ENCODE measurements around the gene NOX5.

Gene NOX5

DNA sequence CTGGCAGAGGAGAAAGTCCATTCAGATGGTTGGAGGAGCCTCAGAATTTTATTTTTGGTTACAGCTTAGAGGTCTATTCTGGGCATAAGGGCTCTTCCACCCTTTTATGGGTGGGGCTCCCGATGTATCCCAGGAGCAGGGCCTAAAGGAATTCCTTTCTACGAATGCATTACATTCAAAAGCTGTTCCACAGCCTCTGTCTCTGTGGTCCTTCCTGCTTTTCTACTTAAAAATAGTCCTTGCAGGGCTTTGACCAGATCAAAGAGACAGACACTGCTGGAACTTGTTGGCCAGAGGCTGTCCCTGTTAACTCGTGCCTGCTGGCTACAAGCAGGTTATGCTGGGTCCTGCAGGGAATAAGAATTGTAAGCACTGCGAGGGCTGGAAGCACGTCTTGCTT is 14.4 kb upstream of the NOX5 start:
- Histone ChIP-seq H3K9ac (ENCODE audit: low read length) (no peak overlapping the region), H3K27me3 (ENCODE audit: low read depth, low read length) (peaks cover 16% of the 10 kb centered on the region; the same call in 1 of the 2 replicates), H3K4me1 (ENCODE audit: low read length) (no peaks in the 10 kb centered on the region), H3K36me3 (replicated peaks; ENCODE audit: low read depth, low read length) (no peaks in the 10 kb centered on the region), H3K9me3 (ENCODE audit: insufficient read depth, low read length) (no peaks in the 10 kb centered on the region), H4K20me1 (ENCODE audit: insufficient read depth, low read length) (no peaks in the 10 kb centered on the region), H3K4me2 (ENCODE audit: low read length) (no peak overlapping the region), H3K27ac (ENCODE audit: low read length) (no peak overlapping the region), H3K4me3 (ENCODE audit: low read length) (no peak overlapping the region), H2AFZ (ENCODE audit: low read depth, low read length) (no peak overlapping the region), H3K79me2 (ENCODE audit: low read length) (no peaks in the 10 kb centered on the region)
- TF ChIP-seq, protein P1, sequence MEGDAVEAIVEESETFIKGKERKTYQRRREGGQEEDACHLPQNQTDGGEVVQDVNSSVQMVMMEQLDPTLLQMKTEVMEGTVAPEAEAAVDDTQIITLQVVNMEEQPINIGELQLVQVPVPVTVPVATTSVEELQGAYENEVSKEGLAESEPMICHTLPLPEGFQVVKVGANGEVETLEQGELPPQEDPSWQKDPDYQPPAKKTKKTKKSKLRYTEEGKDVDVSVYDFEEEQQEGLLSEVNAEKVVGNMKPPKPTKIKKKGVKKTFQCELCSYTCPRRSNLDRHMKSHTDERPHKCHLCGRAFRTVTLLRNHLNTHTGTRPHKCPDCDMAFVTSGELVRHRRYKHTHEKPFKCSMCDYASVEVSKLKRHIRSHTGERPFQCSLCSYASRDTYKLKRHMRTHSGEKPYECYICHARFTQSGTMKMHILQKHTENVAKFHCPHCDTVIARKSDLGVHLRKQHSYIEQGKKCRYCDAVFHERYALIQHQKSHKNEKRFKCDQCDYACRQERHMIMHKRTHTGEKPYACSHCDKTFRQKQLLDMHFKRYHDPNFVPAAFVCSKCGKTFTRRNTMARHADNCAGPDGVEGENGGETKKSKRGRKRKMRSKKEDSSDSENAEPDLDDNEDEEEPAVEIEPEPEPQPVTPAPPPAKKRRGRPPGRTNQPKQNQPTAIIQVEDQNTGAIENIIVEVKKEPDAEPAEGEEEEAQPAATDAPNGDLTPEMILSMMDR (IDR thresholded peaks at IDR 0.05; ENCODE audit: low read depth, low read length): no peak
- TF ChIP-seq EZH2phosphoT487 (IDR thresholded peaks at IDR 0.05; ENCODE audit: low read depth): no peak

DNA sequence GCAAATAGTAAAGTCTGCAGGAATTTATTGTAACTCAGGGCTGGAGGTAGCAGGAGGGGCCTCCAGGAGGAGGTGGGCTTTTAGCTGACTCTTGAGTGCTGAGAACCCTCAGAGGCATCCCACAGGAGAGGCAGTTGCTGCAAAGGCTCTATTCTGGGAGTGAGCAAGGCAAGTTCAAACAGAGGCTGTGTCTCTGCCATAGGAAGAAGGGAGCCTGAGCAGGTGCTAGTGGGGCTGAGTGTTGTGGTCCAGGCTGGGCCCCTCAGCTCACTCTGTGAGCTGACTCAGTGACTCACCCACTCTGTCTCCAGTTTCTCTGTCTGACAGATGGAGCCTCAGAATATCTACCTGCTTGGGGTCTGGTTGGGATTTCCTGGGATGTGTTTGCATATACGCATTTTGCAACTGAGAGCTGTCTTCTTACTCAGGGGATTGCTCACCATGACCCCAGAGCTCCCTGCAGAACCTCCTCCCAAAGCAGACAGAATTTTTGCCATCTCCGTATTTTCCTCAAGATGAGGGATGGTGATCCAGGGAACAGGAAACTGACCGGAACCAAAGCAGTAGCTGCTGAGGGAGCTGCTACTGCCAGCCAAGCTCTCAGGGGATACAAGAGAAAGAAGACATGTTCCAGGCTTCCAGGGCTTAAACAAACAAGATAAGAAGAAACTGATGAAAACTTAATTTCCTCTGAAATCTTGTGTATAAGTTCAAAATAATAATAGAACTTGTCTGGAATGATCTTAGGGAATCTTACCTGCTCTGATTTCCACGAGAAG is 13.6 kb upstream of the NOX5 start:
- H3K27ac ChIP-seq (ENCODE audit: low read length): no peak overlapping the region
- H4K20me1 ChIP-seq (ENCODE audit: insufficient read depth, low read length): no peaks in the 10 kb centered on the region
- no peaks in the 10 kb centered on the region for H3K9me3 ChIP-seq (ENCODE audit: insufficient read depth, low read length)
- H3K9ac ChIP-seq (ENCODE audit: low read length): no peak overlapping the region
- no peaks in the 10 kb centered on the region for H3K79me2 ChIP-seq (ENCODE audit: low read length)
- H3K36me3 ChIP-seq (replicated peaks; ENCODE audit: low read depth, low read length): no peaks in the 10 kb centered on the region
- no peaks in the 10 kb centered on the region for H3K4me1 ChIP-seq (ENCODE audit: low read length)
- no peak overlapping the region for H3K4me3 ChIP-seq (ENCODE audit: low read length)
- peaks cover 21% of the 10 kb centered on the region; the same call in 1 of the 2 replicates for H3K27me3 ChIP-seq (ENCODE audit: low read depth, low read length)
- no peak for TF ChIP-seq EZH2phosphoT487 (IDR thresholded peaks at IDR 0.05; ENCODE audit: low read depth)
- TF ChIP-seq, protein P1 (IDR thresholded peaks at IDR 0.05; ENCODE audit: low read depth, low read length): no peak
- H3K4me2 ChIP-seq (ENCODE audit: low read length): no peak overlapping the region
- H2AFZ ChIP-seq (ENCODE audit: low read depth, low read length): no peak overlapping the region

DNA sequence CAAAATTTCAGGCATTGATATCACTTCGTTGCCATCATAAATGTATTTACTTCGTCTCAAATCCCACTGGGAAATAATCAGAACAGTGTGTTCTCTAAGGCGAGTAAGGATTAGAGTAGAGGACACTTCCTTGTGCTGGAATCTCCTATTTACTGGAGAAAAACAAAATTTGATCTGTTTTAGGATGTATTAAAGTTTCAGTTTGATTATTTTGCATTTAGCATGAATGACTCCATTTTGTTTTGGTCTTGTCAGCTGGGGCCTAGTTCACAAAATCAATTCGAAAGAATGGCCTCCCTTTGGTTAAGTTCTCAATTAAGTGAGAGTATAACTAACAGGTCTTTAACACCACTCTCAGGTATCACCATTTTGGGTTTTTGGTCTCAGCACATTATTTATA is 11.7 kb upstream of the NOX5 start:
- no peaks in the 10 kb centered on the region for H3K79me2 ChIP-seq (ENCODE audit: low read length)
- no peak overlapping the region for H2AFZ ChIP-seq (ENCODE audit: low read depth, low read length)
- no peak overlapping the region for H3K9ac ChIP-seq (ENCODE audit: low read length)
- no peak overlapping the region for H3K4me3 ChIP-seq (ENCODE audit: low read length)
- H4K20me1 ChIP-seq (ENCODE audit: insufficient read depth, low read length): no peaks in the 10 kb centered on the region
- H3K4me2 ChIP-seq (ENCODE audit: low read length): no peak overlapping the region
- TF ChIP-seq, protein P1 (IDR thresholded peaks at IDR 0.05; ENCODE audit: low read depth, low read length): no peak
- TF ChIP-seq EZH2phosphoT487 (IDR thresholded peaks at IDR 0.05; ENCODE audit: low read depth): no peak
- no peaks in the 10 kb centered on the region for H3K9me3 ChIP-seq (ENCODE audit: insufficient read depth, low read length)
- H3K4me1 ChIP-seq (ENCODE audit: low read length): no peaks in the 10 kb centered on the region
- H3K27ac ChIP-seq (ENCODE audit: low read length): no peak overlapping the region
- H3K27me3 ChIP-seq (ENCODE audit: low read depth, low read length): peaks cover 21% of the 10 kb centered on the region; the same call in 1 of the 2 replicates
- H3K36me3 ChIP-seq (replicated peaks; ENCODE audit: low read depth, low read length): no peaks in the 10 kb centered on the region

DNA sequence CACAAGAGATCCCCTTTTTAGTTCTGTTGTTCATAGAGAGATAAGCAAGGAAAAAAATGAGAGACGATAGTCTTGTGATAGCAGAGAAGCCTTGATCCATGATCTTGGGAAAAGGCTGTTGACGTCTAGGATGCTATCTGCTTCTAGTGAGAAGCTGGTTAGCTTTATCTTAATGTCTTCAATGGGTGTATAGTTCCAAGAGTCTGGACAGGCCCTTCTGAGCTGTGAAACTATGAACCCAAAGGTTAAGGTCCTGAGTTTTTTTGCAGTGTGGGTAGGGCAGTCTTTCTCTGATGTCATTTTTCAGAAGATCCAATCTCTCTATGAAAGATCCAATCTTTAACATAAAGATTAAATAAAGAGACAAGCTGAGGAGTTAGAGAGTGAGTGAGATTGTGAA is 10.5 kb upstream of the NOX5 start:
- H3K79me2 ChIP-seq (ENCODE audit: low read length): no peaks in the 10 kb centered on the region
- H2AFZ ChIP-seq (ENCODE audit: low read depth, low read length): no peak overlapping the region
- no peaks in the 10 kb centered on the region for H3K4me1 ChIP-seq (ENCODE audit: low read length)
- no peak overlapping the region for H3K27ac ChIP-seq (ENCODE audit: low read length)
- TF ChIP-seq, protein P1 (IDR thresholded peaks at IDR 0.05; ENCODE audit: low read depth, low read length): no peak
- TF ChIP-seq EZH2phosphoT487 (IDR thresholded peaks at IDR 0.05; ENCODE audit: low read depth): no peak
- no peaks in the 10 kb centered on the region for H3K9me3 ChIP-seq (ENCODE audit: insufficient read depth, low read length)
- no peak overlapping the region for H3K4me3 ChIP-seq (ENCODE audit: low read length)
- H3K36me3 ChIP-seq (replicated peaks; ENCODE audit: low read depth, low read length): no peaks in the 10 kb centered on the region
- no peak overlapping the region for H3K9ac ChIP-seq (ENCODE audit: low read length)
- no peaks in the 10 kb centered on the region for H4K20me1 ChIP-seq (ENCODE audit: insufficient read depth, low read length)
- H3K4me2 ChIP-seq (ENCODE audit: low read length): no peak overlapping the region
- peaks cover 21% of the 10 kb centered on the region; the same call in 1 of the 2 replicates for H3K27me3 ChIP-seq (ENCODE audit: low read depth, low read length)
